HEK293T (cell line): ENCODE results near the gene BAHCC1.

Experiments used
- CTCF ChIA-PET: fragments of 350-600 bp; formaldehyde crosslinking; extraction: SDS; loops from one replicate; lab custom pipeline; 2021; ENCODE audit warnings: antibody characterized with exemption, inconsistent platforms; lab: Yijun Ruan, JAX
- POLR2A ChIA-PET: fragments of 350-600 bp; formaldehyde crosslinking; extraction: SDS; loops from one replicate; lab custom pipeline; 2020; ENCODE audit warnings: antibody characterized with exemption, inconsistent platforms; lab: Yijun Ruan, JAX
- DNase-seq: peaks from one replicate; pipeline ENCODE4 v3.0.0; 2012; ENCODE audit warnings: mixed read lengths; ENCODE audit errors: extremely low spot score
- ARNT ChIP-seq: fragments of 450-650 bp; IDR thresholded peaks from 2 replicates; pipeline ENCODE4 v1.6.1; 2017; ENCODE audit warnings: mild to moderate bottlenecking
- BHLHE40 ChIP-seq: fragments of 450-650 bp; IDR thresholded peaks from 2 replicates; pipeline ENCODE4 v1.6.1; 2016; ENCODE audit warnings: mild to moderate bottlenecking, moderate library complexity, borderline replicate concordance
- CTBP1 ChIP-seq: fragments of 450-650 bp; IDR thresholded peaks from 2 replicates; pipeline ENCODE4 v1.6.1; 2016; ENCODE audit warnings: borderline replicate concordance
- ELF4 ChIP-seq: fragments of 450-650 bp; IDR thresholded peaks from 2 replicates; pipeline ENCODE4 v1.6.1; 2017; ENCODE audit warnings: antibody characterized with exemption
- FOXA1 ChIP-seq: fragments of 450-650 bp; IDR thresholded peaks from 2 replicates; pipeline ENCODE4 v1.6.1; 2016; ENCODE audit warnings: mild to moderate bottlenecking
- FOXK2 ChIP-seq: fragments of 450-650 bp; IDR thresholded peaks from 2 replicates; pipeline ENCODE4 v1.6.1; 2016; ENCODE audit warnings: mild to moderate bottlenecking
- FOXM1 ChIP-seq: fragments of 450-650 bp; IDR thresholded peaks from 2 replicates; pipeline ENCODE4 v1.6.1; 2017; ENCODE audit warnings: mild to moderate bottlenecking, borderline replicate concordance
- HDGF ChIP-seq: fragments of 450-650 bp; IDR thresholded peaks from 2 replicates; pipeline ENCODE4 v1.6.1; 2017; ENCODE audit warnings: antibody characterized with exemption, borderline replicate concordance
- L3MBTL2 ChIP-seq: fragments of 450-650 bp; conservative IDR thresholded peaks from 2 replicates; pipeline ENCODE4 v1.6.1; 2016; ENCODE audit warnings: mild to moderate bottlenecking
- LEF1 ChIP-seq: fragments of 450-650 bp; IDR thresholded peaks from 2 replicates; pipeline ENCODE4 v1.6.1; 2017; ENCODE audit warnings: mild to moderate bottlenecking, borderline replicate concordance
- NFRKB ChIP-seq: fragments of 450-650 bp; IDR thresholded peaks from 2 replicates; pipeline ENCODE4 v1.6.1; 2016; ENCODE audit warnings: mild to moderate bottlenecking, moderate library complexity
- SP1 ChIP-seq: fragments of 450-650 bp; IDR thresholded peaks from 2 replicates; pipeline ENCODE4 v1.6.1; 2017
- SUZ12 ChIP-seq: fragments of 450-650 bp; IDR thresholded peaks from 2 replicates; pipeline ENCODE4 v1.6.1; 2016; ENCODE audit warnings: mild to moderate bottlenecking
- TARDBP ChIP-seq: fragments of 450-650 bp; IDR thresholded peaks from 2 replicates; pipeline ENCODE4 v1.6.1; 2016
- ZNF384 ChIP-seq: fragments of 450-650 bp; IDR thresholded peaks from 2 replicates; pipeline ENCODE4 v1.6.1; 2016
- TF ChIP-seq, protein P1 (sequence below): fragments of 450-650 bp; IDR thresholded peaks from 2 replicates; pipeline ENCODE4 v1.6.1; 2016

BAHCC1 gene

DNA sequence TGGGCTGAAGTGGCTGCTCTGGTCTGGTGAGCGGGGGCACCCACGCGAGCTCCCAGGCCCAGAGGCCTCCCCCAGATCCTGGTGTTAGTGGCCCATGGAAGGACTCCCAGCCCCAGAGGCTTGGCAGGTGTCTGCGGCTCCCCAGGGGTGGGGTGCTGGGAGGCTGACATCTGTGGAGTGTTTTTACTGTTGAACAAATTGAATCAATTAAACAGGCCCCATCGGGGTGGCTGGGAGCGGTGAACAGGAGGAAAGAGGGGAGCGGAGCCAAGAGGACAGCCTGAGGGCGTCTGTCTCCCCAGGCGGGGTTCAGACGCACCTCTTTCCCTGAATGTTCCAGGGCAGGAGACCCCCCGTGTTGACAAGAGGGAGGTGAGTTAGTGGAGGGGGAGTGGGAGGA lies 87.4 kb downstream of the BAHCC1 start:
- DNase-seq: no peak
- CTCF ChIA-PET: no interaction called here
- POLR2A ChIA-PET: no interaction called here
- TF ChIP-seq SP1 (no peak), ZNF384 (no peak), ARNT (no peak), CTBP1 (no peak), ELF4 (no peak), L3MBTL2 (no peak)

DNA sequence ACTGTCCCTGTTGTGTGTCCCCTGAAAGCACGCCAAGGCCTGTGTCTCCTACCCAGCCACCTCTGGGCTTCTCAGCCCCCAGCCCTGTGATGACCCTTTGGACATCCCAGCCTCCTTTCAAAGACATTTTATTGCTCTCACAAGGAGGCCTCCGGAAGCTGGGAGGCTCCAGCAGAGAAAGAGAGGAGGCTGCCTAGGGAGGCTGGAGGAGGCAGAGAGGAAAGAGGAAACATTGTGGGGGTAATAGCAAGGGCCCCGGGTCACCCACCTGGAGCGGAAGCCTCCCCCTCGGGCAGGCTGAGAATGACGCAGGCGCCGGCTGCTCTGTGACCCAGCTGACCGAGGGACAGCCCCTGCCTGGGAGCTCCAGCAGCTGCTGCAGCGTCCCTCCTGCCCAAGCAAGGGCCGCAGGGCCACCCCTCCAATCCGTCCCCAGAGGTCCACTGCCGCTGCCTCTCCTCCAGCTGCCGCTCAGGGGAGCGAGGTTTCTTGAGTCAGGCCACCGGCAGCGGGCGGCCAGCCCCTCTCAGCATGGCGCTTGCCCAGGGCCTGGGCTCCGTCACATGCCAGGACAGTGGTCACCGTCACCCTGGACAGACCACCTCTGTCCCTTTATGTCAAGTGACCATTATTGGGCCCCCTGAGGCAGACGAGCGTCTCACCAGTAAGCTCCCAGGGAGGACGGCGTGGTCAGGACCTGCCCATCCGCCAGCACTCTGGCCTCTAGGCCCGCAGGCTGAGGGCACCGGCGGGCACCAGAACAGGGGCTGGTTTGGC lies 88.0 kb downstream of the BAHCC1 start:
- no peak for DNase-seq
- CTCF ChIA-PET: no interaction called here
- no peak for TF ChIP-seq FOXA1
- TF ChIP-seq, protein P1, sequence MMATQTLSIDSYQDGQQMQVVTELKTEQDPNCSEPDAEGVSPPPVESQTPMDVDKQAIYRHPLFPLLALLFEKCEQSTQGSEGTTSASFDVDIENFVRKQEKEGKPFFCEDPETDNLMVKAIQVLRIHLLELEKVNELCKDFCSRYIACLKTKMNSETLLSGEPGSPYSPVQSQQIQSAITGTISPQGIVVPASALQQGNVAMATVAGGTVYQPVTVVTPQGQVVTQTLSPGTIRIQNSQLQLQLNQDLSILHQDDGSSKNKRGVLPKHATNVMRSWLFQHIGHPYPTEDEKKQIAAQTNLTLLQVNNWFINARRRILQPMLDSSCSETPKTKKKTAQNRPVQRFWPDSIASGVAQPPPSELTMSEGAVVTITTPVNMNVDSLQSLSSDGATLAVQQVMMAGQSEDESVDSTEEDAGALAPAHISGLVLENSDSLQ: no peak
- TF ChIP-seq LEF1: no peak
- no peak for TF ChIP-seq ELF4
- no peak for TF ChIP-seq ZNF384
- no peak for TF ChIP-seq FOXM1
- no peak for TF ChIP-seq ARNT
- TF ChIP-seq HDGF: no peak
- no peak for TF ChIP-seq SP1
- TF ChIP-seq CTBP1: no peak
- TF ChIP-seq FOXK2: no peak
- no peak for TF ChIP-seq SUZ12
- no peak for TF ChIP-seq NFRKB
- TF ChIP-seq TARDBP: no peak
- TF ChIP-seq BHLHE40: no peak
- no peak for TF ChIP-seq L3MBTL2
- POLR2A ChIA-PET: interaction anchor here (1.9 kb wide), 1 partner anchor 89 kb away, joined by 18 read pairs; the partner anchor contains the start of gene BAHCC1

DNA sequence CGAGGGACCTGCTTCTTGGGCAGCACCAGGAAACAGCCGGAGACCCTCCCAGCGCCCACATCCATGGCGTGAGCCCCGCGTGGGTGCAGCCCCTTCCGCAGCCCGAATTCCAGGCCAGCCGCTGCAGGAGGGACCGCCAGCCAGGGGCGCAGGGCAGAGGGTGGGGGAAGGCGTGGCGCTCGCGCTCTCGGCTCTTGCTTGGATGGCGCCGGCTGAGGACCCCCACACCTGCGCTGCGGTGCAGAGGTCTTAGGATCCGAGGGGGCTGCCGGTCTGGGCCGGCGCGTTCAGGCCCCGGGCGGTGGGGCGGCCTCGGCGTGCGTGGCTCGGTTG lies 88.6 kb downstream of the BAHCC1 start:
- DNase-seq: no peak
- TF ChIP-seq HDGF (peak; percentile 39; the same call in 1 of the 2 replicates), SP1 (no peak)
- ChIA-PET POLR2A (interaction anchor here (1.1 to 1.9 kb wide), 3 partner anchors 52 to 192 kb away, joined by 3 to 18 read pairs (median 9); partner anchors contain the start of gene BAHCC1), CTCF (interaction anchor here (1.1 to 1.3 kb wide), 3 partner anchors 118 to 229 kb away, joined by 5 to 18 read pairs (median 7); no protein-coding TSS in a partner anchor)

DNA sequence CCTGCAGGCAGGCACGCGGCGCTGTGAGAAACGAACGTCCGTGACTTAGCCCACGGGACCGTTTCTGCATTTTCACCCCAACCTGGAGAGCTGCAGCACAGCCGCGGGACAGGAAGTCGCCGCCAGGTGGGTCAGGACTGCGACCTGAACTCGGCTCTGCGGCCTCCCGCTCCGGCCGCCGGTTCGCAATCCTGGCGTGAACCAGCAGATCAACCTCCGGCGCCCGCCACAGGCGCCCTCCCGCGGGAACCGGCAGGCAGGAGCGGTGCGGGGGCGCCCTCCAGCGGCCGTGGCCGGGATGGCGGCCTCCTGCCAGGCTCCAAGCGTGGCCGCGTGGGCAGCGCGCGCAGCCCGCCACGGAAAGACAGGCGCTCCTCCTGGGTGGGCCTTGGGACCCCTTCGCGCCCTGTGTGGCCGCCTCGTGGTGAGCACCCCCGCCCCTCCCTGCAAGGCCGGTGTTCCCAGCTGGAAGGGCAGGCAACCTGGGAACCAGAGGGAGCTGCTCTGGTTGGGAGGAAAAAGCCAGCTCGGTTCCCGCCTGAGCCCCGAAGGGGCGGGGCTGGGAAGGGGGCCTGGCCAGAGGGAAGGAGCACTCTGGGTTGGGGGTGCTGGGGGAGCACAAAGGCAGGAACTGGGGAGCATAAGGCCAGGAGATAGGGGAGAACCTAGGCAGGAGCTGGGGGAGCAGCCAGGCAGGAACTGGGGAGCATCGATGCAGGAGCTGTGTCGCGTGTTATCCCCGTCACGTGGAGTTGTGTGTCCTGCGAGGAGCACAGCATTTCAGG lies 89.1 kb downstream of the BAHCC1 start:
- peak; percentile 91 for DNase-seq
- TF ChIP-seq ARNT (peak; percentile 72), FOXM1 (0 out of 2 replicates have a peak, but pooled peaks have one; percentile 25), LEF1 (peak; percentile 90), CTBP1 (no peak), FOXK2 (no peak), HDGF (no peak), BHLHE40 (no peak), ELF4 (no peak), TARDBP (no peak), SUZ12 (no peak), L3MBTL2 (peak; percentile 88), NFRKB (no peak), FOXA1 (no peak), ZNF384 (no peak), SP1 (no peak)
- TF ChIP-seq, protein P1: no peak
- ChIA-PET POLR2A (interaction anchor here (0.6 to 1.9 kb wide), 23 partner anchors 23 to 245 kb away, joined by 3 to 18 read pairs (median 4); partner anchors contain the start of genes ACTG1, BAHCC1, NDUFAF8 and SLC38A10), CTCF (interaction anchor here (0.6 to 1.5 kb wide), 28 partner anchors 9 to 389 kb away, joined by 3 to 22 read pairs (median 4); partner anchors contain the start of gene BAHCC1)

DNA sequence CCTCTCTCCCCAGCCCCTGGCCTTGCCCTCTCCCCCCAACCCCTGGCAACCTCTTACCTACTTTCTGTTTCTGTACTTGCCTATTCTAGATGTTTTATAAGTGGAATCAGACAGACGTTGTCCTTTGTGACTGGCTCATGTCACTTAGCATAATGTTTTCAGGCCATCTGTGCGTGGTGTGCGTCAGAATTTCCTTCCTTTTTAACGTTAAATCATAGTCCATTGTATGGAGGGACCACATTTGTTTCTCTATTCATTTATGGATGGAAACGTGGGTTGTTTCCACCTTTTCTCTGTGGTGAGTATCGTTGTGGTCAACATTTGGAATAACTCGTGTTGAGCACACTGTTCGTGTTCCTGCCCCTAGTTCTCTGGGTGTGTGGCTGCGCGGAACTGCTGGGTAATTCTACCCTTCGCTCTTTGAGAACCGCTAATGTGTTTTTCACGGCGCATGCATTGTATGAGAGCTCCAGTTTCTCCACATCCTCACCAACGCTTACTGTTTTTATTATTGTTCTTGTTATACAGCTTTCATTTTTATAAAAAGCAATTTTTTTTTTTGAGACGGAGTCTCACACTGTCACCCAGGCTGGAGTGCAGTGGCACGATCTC lies 91.0 kb downstream of the BAHCC1 start:
- TF ChIP-seq ELF4: no peak
- TF ChIP-seq FOXM1: no peak
- no peak for TF ChIP-seq CTBP1
- TF ChIP-seq, protein P1: no peak
- no peak for TF ChIP-seq BHLHE40
- no peak for TF ChIP-seq ZNF384
- no peak for TF ChIP-seq TARDBP
- no peak for TF ChIP-seq SUZ12
- TF ChIP-seq NFRKB: no peak
- no peak for TF ChIP-seq L3MBTL2
- CTCF ChIA-PET: no interaction called here

More for the DNA sequence above, 91.0 kb downstream of the BAHCC1 start:
- no peak for DNase-seq
- POLR2A ChIA-PET: interaction anchor here (0.6 to 1.5 kb wide), 4 partner anchors 22 to 93 kb away, joined by 3 to 4 read pairs (median 3); partner anchors contain the start of gene BAHCC1
